ENCODE data around the gene ZBED2. TPM values are rescaled to one million over a fixed set of nuclear protein-coding genes. Genes with fewer than 3 reads are reported as not detected.
A peak's percentile ranks its signal among the peaks of the same experiment; 100 is the strongest.

Gene ZBED2
- total and polyA plus RNA-seq, 2 of the 8 experiments (the other 6 are each of a cell fraction or from before 2014, with no cell fraction given), result not detected

- TF ChIP-seq, protein P1, sequence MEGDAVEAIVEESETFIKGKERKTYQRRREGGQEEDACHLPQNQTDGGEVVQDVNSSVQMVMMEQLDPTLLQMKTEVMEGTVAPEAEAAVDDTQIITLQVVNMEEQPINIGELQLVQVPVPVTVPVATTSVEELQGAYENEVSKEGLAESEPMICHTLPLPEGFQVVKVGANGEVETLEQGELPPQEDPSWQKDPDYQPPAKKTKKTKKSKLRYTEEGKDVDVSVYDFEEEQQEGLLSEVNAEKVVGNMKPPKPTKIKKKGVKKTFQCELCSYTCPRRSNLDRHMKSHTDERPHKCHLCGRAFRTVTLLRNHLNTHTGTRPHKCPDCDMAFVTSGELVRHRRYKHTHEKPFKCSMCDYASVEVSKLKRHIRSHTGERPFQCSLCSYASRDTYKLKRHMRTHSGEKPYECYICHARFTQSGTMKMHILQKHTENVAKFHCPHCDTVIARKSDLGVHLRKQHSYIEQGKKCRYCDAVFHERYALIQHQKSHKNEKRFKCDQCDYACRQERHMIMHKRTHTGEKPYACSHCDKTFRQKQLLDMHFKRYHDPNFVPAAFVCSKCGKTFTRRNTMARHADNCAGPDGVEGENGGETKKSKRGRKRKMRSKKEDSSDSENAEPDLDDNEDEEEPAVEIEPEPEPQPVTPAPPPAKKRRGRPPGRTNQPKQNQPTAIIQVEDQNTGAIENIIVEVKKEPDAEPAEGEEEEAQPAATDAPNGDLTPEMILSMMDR (IDR thresholded peaks at IDR 0.05; ENCODE audit: control extremely low read depth in 1 of 3, insufficient read depth in 1 of 3, low read depth in 1 of 3, low read length in 3 of 3), result peak; percentile 84 to 97 (median 92)
- TF ChIP-seq, protein P2, sequence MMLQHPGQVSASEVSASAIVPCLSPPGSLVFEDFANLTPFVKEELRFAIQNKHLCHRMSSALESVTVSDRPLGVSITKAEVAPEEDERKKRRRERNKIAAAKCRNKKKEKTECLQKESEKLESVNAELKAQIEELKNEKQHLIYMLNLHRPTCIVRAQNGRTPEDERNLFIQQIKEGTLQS (IDR thresholded peaks at IDR 0.05; ENCODE audit: insufficient read depth, low read depth, low read length), result no peak
- TF ChIP-seq SIN3A (conservative IDR thresholded peaks at IDR 0.05 in 1 of 2, IDR thresholded peaks at IDR 0.05 in 1 of 2; ENCODE audit: low read depth in 1 of 2, low read length in 2 of 2), result no peak
- TF ChIP-seq SRF (IDR thresholded peaks at IDR 0.05; ENCODE audit: low read depth, low read length), result no peak
- no peak for TF ChIP-seq RXRA (IDR thresholded peaks at IDR 0.05; ENCODE audit: insufficient read depth, low read depth, low read length)
- TF ChIP-seq YY1 (IDR thresholded peaks at IDR 0.05; ENCODE audit: low read depth, low read length), result peak; percentile 84
- TF ChIP-seq POLR2AphosphoS5 (IDR thresholded peaks at IDR 0.05; ENCODE audit: low read depth, low read length), result no peak
- TF ChIP-seq BCL11A (IDR thresholded peaks at IDR 0.05; ENCODE audit: low read depth in 2 of 2, low read length in 2 of 2), result no peak
- no peak for TF ChIP-seq KDM4A (IDR thresholded peaks at IDR 0.05; ENCODE audit: low read depth, low read length, severe bottlenecking)
- no peak for TF ChIP-seq FOSL1 (IDR thresholded peaks at IDR 0.05; ENCODE audit: insufficient read depth, low read depth, low read length)
- TF ChIP-seq SP1 (IDR thresholded peaks at IDR 0.05; ENCODE audit: low read depth, low read length), result no peak
- TF ChIP-seq SIRT6 (IDR thresholded peaks at IDR 0.05; ENCODE audit: low read length), result no peak
- no peak for TF ChIP-seq CREB1 (IDR thresholded peaks at IDR 0.05)
- TF ChIP-seq MAFK (IDR thresholded peaks at IDR 0.05; ENCODE audit: low read depth, low read length), result no peak
Measured at GRCh38 chr3:111621535-111621934, 26.4 kb upstream of the ZBED2 start (continued).

Measured in H1 (cell line).